GM18861 (cell line): ENCODE results near the gene PER2.
A peak's percentile ranks its signal among the peaks of the same experiment; 100 is the strongest.
"Not testable (repeated sequence)": the region's sequence is repeated elsewhere in the genome, so short reads cannot be mapped to it uniquely, and the experiment has no call there.

Source experiments
- ATAC-seq: cut with Tn5 transposase; IDR thresholded peaks from one replicate; pipeline ENCODE4 v1.9.1; 2021; ENCODE audit not compliant: unreplicated experiment

PER2 gene

DNA sequence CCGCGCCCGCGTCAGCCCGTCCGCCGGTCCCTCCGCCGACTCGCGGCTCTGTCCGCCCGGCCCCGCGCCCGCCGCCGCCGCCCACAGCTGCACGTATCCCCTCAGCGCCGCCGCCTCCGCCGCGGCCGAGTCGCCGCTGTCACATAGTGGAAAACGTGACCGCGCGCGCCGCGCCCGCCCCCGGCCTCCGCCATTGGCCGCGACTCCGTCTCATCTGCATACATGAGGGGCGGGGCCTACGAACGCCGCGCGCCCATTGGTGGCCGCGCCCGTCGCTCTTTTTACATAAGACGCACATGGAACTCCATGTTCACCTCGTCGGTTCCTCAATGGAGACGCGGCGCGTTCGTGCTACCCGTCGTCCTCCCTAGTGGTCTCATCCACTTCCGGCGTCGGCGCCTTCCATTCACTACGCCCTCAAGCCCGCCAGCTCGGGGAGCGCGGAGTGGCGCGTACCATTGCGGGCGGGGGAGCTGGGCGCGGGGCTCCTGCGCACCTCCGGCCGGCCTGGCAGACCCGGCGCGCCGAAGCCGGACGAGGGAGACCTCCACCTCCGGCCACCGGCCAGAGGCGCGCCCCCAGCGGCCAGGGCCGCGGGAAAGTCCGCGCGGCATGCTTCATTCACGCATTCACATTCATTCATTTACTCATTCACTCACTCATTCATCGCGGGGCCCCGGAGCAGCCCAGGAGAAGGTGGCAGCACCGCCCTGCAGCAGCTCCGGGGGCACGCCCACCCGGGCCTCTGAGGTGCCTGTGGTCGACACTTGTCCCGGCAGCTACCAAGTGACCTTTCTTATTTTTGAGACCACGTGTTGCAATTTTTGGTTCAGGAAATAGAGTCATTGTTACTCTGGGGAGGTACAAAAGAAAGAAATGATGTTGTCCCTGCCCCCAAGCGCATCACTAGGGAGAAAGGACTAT lies 502 bp upstream of the PER2 start:
- ATAC-seq = peak; percentile 84

DNA sequence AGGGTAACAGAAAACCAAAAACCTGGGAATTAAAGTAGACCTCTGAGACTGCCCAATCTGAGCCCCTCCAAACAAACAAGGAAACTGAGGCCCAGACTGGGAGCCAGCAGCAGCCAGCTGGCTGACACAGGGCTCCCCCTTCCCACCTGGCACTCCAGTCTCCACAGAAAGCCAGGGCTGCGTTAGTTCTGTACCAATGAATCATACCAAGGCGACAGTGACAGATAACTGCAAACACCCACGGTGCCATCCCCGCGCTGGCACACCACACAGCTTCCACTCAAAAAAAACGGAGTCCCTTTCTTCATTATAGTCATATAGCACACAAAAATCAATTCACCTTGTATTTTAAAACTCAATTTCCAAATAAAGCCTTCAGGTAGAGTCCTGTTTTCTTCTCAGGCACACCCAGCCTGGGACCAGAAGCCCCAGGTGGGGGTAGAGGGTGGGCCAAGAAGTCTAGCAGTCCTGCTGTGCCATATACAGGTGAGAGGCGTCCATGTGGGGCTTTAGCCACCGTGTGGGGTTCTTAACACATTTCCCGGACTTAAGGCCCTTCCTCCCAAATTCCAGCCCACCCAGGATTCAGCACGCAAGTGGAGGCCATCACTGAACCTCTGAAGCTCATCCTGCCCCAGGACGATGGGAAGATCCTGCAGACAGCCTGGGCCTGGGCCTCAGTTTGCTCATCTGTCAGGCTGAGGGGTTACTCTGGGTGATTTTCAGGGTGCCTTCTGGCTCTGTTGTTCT lies 1.2 kb downstream of the PER2 start:
- no peak for ATAC-seq

DNA sequence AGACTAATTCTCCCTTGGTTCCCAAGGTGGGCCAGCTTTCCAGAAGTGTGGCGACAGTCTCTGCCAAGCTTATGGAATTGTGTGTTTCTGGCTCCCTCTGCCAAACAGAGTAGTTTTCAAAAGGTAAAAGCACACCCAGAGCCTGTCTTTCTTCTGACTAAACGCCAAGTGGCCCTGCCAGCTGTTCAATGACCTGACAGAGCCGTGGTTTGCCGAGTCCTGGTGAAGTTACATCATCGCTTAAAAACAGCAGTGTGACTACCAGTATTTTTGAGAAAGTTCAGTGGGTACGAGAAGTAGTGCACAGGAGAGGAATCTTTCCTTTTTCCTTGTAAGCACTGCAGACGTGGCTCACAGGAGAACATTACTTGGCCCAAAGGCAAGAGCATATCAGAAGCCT lies 1.9 kb downstream of the PER2 start:
- ATAC-seq = no peak

DNA sequence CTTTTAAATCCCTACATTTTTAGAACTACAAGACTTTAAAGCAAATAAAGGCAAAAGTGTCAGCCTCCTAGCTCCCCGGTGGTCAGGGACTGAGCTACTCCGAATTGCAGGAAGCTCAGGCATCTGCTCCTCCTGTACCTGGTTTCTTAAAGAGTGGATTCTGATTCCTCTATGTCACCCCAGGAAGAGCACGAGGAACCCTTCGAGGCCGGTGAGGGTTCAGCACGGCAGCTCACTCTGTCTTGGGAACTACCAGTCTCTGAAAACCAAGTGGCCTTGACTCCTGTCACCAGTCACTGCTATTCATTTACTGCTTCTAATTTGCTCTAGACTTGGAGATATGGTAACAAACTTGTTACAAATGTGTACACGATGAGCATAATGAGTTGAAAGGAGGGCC lies 2.3 kb downstream of the PER2 start:
- no peak for ATAC-seq

DNA sequence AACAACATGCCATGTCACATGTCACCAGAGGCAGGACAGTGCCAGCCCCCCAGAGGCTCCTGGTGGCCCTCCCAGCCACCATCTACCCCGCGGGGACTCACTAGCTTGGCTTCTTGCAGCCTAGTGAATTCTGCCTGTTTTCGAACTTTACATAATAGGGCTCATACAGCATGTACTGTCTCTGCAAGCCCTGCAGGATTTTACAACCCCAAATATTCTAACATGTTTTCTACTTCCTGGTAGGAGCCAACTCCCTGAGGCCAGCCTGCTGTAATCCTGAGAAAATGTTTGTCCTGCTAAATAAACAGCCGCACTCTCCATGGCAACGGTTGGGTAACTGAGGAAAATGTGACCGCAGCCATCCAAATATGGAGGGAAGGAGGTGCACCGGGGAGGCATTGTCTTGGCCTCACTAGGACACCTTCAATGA lies 2.7 kb downstream of the PER2 start:
- ATAC-seq = no peak

DNA sequence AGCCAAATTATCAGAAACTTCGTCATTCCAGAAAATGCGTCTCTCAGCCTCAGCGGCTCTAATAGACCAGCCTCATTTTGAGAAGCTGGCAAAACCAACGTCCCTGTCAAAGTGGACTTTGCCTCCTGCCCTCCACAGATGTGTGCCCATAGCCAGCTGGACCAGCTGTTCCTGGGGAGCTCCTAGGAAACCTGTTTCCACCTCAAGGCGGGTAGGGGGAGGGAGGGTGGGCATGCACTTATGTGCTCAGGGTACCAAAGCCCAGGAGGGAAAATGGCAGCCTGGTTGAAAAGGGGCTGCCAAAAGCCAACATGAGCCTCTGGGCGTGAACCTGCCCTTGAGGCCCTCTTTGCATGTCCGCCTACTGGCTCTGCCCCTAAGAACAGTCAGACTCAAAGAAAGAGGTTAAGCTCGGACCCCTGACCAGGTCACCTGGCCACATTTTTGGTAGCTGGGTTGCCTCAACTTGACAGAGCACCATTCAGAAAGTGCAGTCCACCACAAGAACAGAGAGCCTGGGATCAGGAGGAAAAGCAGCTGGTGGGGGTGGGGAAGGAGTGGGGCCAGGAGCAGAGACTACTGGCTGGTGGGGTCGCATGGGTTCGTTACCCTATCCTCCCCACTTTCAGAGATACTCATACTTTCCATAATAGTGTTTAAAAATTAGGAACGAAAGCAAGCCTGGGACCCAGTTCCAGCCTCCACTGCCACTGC lies 3.5 kb downstream of the PER2 start:
- no peak for ATAC-seq

DNA sequence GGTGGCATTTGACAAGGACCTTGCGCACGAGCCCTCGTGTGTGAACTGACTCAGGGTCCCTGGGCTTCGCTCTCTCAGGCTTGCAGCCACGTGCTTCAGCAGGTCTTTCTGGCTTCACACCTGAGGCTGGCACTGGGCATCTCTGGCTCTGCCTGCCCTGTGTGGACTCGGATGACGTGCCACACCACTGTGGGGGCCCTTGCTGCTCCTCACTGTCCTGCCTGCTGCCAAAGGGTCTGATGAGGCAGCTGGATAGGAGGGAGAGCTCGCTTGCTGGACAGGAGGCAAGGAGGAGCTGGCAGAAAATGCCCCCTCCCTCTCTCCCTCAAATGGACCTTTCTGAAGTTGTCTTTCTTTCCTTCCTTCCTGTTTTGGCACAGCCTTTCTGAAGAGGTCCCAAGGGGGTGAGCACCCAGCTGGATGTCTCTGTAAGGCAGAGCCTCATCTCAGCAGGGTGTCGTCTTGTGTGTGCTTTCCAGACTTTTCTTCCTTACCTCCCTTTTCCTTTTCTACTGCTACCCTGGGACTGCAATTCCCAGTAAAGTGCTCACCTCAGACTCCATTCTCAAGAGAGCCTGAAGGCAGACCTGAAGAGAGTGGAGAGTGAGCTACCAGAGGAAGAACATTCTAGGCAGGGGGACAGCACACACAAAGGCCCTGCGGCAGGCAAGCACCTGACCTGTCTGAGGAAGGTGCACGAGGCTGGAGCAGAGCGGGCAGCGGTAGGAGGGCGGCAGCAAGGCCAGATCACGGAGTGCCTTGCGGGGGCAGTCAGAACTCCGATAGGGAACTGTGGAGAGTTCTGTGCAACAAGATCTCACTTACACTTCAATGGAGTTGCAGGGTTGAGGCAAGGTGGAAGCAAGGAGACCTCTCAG lies 5.3 kb downstream of the PER2 start:
- no peak for ATAC-seq

DNA sequence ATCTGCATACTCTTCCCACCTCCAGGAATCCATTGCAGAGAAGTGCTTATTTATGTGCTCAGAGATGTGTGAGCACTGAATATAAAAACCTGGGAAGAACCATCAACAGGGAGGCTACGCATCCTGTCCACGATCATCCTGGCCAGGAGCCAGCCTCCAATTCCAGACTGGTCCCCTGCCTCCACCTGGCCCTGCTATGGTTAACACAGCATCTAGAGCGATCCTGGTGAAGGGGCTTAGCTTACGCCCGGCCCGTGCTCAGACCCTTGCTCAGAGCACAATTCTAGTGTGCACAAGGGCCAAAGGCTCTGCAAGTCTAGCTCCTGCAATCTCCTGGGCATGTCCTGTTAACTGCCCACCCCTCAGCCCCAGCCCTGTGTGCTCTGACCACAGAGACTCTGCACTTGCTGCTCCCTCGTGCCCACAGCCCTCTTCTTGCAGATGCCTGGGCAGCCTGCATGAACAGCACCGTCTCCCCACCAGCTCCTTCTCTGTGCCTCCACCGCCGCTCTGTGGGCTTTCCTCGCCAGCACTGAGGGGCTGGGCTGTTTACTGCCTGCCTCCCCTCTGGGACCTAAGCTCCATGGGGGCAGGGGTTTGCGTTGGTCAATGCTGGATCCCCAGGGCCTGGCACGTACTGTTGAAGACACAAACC lies 6.5 kb downstream of the PER2 start:
- no peak for ATAC-seq

DNA sequence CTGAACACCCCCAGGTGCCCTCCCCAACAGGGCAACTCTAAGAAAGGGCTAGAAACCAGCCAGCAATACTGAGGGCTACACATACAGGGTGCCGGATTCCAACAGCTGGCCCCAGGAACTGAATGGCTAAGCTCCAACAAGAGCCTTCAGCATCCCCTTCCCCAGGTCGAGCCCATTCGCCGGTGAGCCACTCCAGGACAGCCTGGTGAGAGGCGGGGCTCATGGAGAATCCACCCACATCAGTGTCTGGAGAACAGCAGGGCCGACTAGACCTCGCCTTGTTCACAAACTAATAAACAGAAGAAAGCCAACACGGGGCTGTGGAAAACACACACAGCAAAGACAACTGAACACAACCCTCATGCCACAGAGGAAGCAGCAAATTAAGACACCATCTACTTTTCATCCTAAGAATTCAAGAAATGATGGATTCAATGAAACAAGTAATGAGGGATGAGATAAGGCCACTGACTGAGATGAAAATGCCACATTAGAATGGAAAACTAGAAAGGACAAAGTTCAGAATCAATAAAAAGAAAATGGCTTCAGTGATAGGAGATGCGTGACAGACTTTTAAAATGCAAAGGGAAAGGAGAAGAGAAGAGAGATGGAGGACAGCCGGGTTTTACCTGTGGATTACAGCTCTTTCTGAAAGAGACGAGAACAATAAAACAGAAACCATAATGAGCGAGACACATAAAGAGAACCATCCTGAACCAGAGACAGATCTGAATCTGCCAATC lies 8.2 kb downstream of the PER2 start:
- ATAC-seq = no peak

DNA sequence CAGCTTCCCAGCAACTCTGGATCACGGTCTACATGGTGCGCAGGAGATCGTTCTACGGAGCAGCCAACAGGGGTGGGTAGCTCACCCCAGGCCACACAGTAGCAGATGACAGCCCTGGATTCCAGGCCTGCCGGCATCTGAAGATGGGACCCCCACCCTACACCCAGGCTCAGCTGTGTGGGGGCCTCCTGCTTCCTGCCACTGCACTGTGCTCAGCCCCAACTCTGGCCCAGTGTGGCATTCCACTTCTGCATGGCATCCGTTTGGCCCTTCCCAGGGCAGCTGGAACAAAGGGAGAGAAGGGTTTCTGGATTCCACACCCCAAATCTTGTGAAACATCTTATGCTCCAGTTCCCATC lies 9.1 kb downstream of the PER2 start:
- ATAC-seq = no peak

DNA sequence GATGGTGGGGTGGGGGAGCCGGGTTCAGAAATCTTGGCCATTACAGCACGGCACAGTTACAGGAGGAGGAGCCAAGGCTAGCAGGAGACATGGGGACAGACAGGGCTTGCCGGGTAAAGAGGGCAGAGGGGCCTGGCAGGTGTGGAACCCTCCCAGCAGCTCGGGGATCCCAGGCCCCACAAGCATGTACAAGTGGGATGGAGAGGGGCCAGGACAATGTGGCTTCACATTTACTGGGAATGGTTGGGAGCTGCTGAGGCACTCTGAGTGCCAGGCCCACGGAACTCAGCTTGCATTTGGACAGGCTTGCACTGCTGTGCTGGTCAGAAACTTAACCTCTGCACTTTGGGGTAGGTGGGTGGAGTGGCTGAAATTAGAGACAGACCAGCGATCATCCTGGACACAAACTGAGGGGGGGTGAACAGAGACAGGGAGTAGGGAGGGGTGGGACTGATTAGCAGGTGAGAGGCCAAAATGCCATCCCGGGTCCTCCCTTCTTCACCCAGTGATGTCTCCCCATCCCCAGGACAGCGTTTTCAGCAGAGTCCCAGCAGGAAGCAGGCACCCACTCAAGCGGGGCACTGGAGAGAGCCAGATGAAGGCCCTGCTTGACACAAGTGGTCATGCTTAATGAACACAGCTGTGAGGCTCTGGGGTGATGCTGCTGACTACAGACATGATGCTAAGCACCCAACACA lies 9.6 kb downstream of the PER2 start:
- ATAC-seq = no peak

DNA sequence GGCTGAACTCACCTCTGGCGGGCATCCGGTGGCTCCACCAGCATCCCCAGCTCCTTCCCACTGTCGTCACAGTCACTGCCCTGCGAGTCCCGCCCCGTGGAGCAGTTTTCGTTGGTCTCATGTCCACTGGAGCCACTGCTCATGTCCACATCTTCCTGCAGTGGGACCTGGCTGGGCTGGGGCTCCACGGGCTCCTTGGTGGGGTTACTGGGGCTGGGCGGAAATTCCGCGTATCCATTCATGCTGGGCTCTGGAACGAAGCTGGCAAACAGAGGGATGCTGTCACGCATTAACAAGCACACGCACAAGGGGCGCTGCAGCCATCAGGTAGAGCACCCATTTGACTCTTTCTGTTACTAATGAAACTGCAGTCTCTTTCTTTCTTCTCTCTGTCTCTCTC lies 10.7 kb downstream of the PER2 start:
- ATAC-seq = no peak

DNA sequence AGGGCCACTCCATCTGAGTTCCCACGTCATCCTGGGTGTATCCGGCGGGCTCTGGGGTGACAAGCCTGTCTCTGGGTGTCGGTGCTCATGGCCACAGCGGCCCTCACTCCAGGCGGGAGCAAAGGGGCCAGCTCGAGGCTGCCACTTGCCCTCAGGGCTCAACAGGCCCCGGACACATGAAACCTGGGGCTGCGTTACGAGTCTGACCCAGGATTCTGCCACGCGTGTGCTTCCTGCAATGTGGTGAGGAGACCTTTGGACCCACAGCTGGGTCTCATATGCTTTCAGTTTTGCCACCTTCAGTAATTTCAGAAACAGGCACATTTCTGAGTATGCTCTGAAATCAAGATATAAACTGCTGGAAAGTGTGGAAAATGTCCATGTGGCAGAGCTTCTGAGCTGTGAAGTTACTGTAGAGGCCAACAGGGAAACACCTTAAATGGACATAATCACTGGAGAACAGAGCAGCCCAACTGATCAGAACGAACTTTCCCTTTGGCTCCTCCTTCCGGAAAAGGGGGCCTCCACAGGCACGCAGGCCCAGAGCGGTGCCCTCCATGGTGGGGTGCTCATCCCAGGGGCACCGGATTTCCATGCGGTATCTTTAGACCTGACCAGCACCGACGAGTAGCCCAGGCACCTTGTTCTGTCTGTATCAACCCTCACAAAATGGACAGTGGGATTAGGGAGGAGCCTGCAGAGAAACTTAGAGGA lies 14.1 kb downstream of the PER2 start:
- ATAC-seq = no peak

DNA sequence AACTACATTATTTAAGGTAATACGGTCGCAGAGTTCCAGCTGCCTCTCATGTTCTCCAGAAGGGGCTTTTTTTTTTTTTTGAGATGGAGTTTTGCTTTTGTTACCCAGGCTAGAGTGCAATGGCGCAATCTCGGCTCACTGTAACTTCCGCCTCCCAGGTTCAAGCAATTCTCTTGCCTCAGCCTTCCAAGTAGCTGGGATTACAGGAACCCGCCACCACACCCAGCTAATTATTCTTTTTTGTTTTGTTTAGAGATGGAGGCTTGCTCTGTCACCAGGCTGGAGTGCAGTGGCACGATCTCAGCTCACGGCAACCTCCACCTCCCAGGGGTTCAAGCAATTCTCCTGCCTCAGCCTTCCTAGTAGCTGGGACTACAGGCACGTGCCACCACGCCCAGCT lies 15.0 kb downstream of the PER2 start:
- ATAC-seq = not testable (repeated sequence)

DNA sequence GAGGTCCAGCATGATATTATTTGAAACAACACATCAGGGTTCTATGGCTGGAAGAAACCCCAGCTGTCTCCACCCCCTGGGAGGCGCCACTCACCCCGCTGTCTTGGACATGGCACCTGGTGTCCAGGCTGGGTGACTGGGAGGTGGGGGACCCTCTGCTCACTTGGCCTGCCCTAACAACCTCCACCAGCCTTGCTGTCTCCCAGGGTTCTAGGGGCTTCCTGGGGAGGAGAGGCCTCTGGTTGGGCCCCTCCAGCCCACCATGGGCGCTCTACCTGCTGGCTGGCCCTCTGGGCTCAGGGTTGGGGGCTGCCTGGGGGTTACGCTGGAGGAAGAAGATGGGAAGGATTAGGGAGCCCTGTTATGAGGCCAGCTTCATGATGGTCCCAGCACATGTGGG lies 16.3 kb downstream of the PER2 start:
- no peak for ATAC-seq

DNA sequence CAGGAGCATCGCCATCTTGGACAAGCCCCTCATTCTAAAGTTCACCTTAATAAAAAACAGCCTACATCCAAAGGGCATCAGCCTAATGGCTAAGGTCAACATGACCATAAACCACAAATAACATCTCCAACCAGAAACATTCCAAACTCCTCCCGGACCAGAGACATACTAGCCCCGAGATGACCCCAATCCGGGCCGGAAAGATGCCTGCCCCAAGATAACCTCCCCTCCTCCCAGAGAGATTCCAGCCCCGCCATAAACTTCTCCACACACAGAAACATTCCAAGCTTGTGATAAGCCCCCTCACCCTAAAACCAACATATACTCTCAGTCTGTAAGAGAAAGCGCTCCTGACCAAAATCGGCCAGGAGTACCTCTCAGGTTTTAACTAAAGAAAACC lies 16.7 kb downstream of the PER2 start:
- not testable (repeated sequence) for ATAC-seq

DNA sequence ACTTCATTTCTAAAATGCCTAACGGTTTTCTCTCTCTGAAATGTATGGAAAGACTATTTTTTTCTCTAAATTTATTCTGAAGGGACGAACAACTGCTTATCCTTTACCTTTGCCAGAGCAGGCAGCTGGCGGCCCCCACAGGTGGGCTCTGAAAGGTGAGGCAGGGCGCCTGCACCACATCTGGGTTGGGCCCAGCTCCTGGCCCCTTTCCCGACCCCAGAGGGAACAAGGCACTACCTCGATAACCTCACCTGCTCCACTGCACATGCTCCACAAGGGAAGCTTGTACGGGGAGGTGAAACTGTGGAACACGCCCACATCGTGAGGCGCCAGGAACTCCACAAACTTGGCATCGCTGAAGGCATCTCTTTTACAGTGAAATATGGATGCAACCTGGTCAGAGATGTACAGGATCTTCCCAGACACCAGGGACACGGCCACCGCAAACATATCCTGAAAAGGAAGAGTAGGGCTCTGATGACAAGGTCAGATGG lies 17.3 kb downstream of the PER2 start:
- no peak for ATAC-seq

DNA sequence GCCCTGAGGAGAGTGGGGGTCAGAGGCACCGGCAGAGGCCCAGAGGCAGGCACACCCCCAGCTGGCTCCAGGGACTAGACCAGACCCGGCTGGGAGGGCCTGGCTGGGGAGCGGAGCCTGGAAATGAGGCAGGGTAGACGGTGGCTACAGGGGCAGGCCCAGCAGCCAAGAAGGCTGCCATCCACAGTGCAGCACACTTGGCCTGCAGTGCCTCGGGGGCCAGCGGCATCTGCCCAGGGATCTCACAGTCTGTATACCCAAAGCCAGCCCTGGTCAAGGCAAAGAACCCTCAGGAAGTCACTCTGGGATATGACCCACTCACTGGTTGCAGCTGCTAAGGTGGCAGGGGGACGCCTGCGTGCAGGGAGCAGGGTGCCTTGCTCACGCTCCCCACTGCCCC lies 17.8 kb downstream of the PER2 start:
- no peak for ATAC-seq
